Measurements from ENCODE around the gene SERPINF2.
"Not testable (repeated sequence)": the region's sequence is repeated elsewhere in the genome, so short reads cannot be mapped to it uniquely, and the experiment has no call there.

SERPINF2 gene

DNA sequence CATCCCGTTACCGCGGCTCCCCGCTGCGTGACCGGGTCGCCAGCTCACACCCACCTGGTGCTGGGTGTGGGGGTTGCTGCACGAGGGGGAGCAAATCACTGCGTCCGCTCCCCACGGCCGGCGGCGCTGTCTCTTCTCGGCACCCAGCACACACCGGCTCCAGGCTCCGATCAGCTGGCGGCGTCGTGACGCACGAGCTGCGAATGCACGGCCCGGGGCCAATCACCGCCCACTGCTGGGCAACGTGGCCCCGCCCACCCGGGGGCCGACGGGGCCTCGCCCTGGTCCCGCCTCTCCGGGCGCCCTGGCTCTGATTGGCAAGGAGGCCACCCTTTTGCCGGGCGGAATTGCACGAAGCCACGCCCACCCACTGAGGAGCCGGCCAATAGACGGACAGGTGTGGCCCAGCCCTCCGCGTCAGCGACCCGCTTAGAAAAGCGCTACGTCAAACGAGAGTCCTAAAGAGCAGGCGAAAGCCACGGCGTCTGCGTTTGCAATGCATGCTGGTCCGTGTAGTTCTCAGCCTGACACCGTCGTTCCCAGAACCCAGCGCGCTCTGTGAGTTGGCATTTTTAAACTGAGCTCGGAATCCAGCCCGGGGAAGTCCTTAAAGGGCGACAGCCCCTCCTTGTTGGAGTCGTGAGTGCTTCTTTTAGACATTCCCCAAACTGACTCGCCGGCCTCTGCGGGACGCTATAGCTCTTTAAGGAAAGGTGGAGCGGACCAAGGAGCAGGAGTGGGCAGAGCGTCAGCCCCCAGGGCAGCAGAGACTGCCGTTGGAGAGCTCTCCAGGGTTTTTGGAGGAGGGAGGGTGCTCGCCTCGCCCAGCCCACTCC lies 26.4 kb upstream of the SERPINF2 start:
- peaks cover 42% of the 10 kb centered on the region for H3K4me1 ChIP-seq (ENCODE audit: control insufficient read depth, insufficient read depth, low read length, unreplicated experiment)
- H2AFZ ChIP-seq (ENCODE audit: low read length, unreplicated experiment): no peak overlapping the region
- peaks cover 29% of the 10 kb centered on the region for H3K36me3 ChIP-seq (ENCODE audit: insufficient read depth, low read length)
- no peaks in the 10 kb centered on the region for H3K27me3 ChIP-seq (ENCODE audit: insufficient read depth, low read length)
- peaks cover 41% of the 10 kb centered on the region for H3K79me2 ChIP-seq (ENCODE audit: control insufficient read depth, insufficient read depth, low read length, unreplicated experiment)
- H3K4me3 ChIP-seq (ENCODE audit: low read depth, low read length): peak overlapping the region; percentile 95
- peak overlapping the region; percentile 99 for H3K27ac ChIP-seq (ENCODE audit: low read depth, low read length)

DNA sequence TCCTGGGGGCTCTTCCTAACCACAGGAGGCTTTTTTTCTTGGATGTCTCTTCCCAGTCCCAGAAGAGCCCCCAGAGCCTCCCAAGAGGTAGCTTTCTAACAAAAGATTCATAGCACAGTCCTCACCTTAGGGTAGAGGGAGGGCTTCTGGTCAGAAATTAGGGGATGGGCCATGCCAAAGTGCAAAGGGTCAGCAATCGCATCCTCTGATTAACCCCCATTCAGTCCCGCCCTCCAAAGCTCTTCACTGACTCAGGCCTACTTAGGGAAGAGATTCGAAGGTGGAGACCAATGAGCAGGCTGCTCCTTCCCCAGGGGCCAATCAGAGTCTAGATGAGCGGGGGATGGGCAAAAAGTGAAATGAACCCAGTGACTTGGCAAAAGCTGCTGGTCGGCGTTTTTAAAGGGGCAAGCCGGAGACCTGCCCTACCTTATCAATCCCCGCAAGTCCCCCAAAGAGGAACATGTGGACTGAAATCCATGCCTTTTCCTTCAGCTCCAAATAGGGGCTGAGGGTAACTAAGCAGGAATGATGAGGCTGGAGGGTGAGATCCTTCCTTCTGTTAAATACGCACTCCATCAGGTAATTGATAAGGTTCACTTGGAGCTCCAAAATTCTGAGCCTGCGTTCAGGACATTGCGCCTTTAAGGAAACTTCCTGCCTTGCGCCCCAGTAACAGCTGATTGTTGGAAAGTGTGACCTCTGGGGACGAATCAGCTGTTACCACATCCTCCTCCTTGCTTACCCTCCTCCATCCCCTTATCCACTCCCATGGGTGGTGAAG lies 25.6 kb upstream of the SERPINF2 start:
- H3K36me3 ChIP-seq (ENCODE audit: insufficient read depth, low read length): peaks cover 22% of the 10 kb centered on the region
- peak overlapping the region; percentile 99 for H3K27ac ChIP-seq (ENCODE audit: low read depth, low read length)
- H3K4me1 ChIP-seq (ENCODE audit: control insufficient read depth, insufficient read depth, low read length, unreplicated experiment): peaks cover 34% of the 10 kb centered on the region
- H3K27me3 ChIP-seq (ENCODE audit: insufficient read depth, low read length): no peaks in the 10 kb centered on the region
- H2AFZ ChIP-seq (ENCODE audit: low read length, unreplicated experiment): peak overlapping the region; percentile 62
- peaks cover 33% of the 10 kb centered on the region for H3K79me2 ChIP-seq (ENCODE audit: control insufficient read depth, insufficient read depth, low read length, unreplicated experiment)
- H3K4me3 ChIP-seq (ENCODE audit: low read depth, low read length): peak overlapping the region; percentile 83

DNA sequence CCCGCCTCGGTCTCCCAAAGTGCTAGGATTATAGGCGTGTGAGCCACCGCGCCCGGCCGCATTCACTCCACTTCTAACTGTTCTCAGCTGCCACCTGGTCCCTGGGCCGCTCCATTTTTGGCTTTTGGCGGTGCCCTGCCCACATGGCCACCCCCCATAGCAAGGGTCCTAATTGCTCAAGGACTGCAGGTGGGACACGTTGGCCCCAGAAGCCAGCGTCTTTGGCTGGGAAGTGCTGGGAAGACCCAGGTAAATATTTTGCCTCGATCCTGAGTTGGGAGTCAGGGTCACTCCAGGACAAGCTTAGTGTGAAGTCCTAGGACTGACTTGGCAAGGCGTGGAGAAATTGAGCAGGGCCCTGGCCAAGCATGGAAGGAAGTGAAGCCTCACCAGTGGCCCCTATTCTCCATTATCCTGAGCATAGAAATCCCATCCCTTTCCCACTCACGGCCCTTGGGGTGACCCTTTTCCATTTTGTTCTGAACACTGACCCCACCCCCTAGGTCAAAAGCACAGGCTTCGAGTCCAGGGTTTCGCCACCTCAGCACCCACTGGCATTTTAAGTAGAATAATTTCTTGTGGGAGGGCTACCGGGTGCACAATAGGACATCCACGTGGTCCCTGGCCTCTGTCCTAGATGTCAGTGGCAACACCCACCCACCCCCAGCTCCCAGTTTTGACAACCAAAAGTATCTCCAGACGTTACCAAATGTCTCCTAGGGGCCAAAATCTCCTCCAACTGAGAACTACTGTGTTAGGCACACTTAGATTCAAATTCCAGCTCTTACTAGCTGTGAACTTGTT lies 24.1 kb upstream of the SERPINF2 start:
- Histone ChIP-seq H2AFZ (ENCODE audit: low read length, unreplicated experiment) (no peak overlapping the region), H3K4me1 (ENCODE audit: control insufficient read depth, insufficient read depth, low read length, unreplicated experiment) (peaks cover 25% of the 10 kb centered on the region), H3K36me3 (ENCODE audit: insufficient read depth, low read length) (peaks cover 7% of the 10 kb centered on the region; the same call in 1 of the 2 replicates), H3K27me3 (ENCODE audit: insufficient read depth, low read length) (no peaks in the 10 kb centered on the region), H3K4me3 (ENCODE audit: low read depth, low read length) (peak overlapping the region; percentile 33; the same call in 1 of the 2 replicates), H3K27ac (ENCODE audit: low read depth, low read length) (peak overlapping the region; percentile 99), H3K79me2 (ENCODE audit: control insufficient read depth, insufficient read depth, low read length, unreplicated experiment) (peaks cover 19% of the 10 kb centered on the region)

DNA sequence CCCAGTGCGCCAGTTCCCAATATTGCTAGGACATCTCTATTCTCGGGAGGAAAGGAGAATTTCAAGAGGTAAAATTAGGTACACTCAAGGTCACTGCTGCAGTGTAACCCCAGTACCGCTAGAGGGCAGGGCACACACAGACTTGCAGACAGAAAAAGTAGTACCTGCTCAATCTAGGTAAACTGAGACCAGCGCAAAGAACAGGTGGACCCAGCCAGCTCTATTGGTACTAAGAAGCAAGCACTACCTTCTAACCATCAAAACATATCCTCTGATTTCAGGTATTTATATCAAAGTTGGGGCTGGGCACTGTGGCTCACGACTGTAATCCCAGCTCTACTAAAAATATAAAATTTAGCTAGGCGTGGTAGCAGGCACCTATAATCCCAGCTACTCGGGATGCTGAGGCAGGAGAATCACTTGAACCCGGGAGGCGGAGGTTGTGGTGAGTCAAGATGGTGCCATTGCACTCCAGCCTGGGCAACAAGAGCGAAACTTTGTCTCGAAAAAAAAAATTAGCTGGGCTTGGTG lies 21.8 kb upstream of the SERPINF2 start:
- Histone ChIP-seq H2AFZ (ENCODE audit: low read length, unreplicated experiment) (no peak overlapping the region), H3K4me1 (ENCODE audit: control insufficient read depth, insufficient read depth, low read length, unreplicated experiment) (peaks cover 35% of the 10 kb centered on the region), H3K79me2 (ENCODE audit: control insufficient read depth, insufficient read depth, low read length, unreplicated experiment) (peaks cover 12% of the 10 kb centered on the region)

DNA sequence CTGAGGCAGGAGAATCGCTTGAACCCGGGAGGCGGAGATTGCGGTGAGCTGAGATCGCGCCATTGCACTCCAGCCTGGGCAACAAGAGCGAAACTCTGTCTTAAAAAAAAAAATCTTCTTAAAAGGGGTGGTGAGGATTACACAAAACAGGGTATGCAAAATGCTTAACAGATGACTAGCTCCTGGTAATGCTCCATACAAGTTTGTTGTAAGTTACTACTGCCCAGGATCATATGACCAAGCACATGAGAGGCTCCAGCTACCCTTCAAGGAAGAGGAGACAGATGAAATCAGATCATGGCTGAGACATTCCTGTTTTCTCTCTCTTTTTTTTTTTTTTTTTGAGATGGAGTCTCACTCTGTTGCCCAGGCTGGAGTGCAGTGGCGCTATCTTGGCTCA lies 20.6 kb upstream of the SERPINF2 start:
- not testable (repeated sequence) for H3K27me3 ChIP-seq (ENCODE audit: insufficient read depth, low read length); H2AFZ ChIP-seq (ENCODE audit: low read length, unreplicated experiment); H3K36me3 ChIP-seq (ENCODE audit: insufficient read depth, low read length); H3K27ac ChIP-seq (ENCODE audit: low read depth, low read length); H3K4me3 ChIP-seq (ENCODE audit: low read depth, low read length)
- Histone ChIP-seq H3K4me1 (ENCODE audit: control insufficient read depth, insufficient read depth, low read length, unreplicated experiment) (peaks cover 36% of the 10 kb centered on the region), H3K79me2 (ENCODE audit: control insufficient read depth, insufficient read depth, low read length, unreplicated experiment) (peaks cover 22% of the 10 kb centered on the region)

More for the DNA sequence above, 21.8 kb upstream of the SERPINF2 start:
- Histone ChIP-seq H3K4me3 (ENCODE audit: low read depth, low read length) (no peak overlapping the region), H3K36me3 (ENCODE audit: insufficient read depth, low read length) (no peaks in the 10 kb centered on the region; the same call in 1 of the 2 replicates), H3K27me3 (ENCODE audit: insufficient read depth, low read length) (no peaks in the 10 kb centered on the region), H3K27ac (ENCODE audit: low read depth, low read length) (no peak overlapping the region)

DNA sequence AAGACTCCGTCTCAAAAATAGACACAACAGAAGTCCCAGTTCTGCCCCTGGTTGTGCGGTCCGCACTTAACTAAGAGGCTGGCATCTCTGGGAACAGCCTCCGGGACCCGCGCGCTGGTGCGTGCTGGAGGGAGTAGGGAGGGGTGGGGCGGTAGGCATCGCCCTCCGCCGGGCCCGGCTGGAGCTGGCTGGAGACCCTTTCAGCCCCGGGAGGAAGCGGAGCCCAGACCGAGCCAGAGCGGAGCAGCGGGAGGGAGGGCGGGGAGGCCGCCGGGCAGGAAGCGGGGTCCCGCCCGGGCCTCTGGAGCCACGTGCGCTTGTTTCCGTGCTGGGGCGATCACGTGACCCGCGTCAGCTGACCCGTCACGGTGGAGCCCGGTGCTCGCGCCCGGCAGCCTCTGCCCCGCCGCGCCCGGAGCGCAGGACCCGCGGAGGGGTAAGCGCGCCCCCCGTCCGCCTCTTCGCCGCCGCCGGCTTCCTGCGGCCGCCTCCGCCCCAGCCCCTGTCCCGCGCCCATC lies 18.3 kb upstream of the SERPINF2 start, which contains the start of gene WDR81:
Gene WDR81 (plus strand): TSS at position 354 of the 518 bp plus-strand sequence. CDS start 256 bp downstream, outside the sequence.
- Histone ChIP-seq H2AFZ (ENCODE audit: low read length, unreplicated experiment) (peak within 1 kb of the TSS; percentile 85), H3K27ac (ENCODE audit: low read depth, low read length) (peak within 1 kb of the TSS; percentile 62), H3K4me3 (ENCODE audit: low read depth, low read length) (peak within 1 kb of the TSS; percentile 99), H3K4me1 (ENCODE audit: control insufficient read depth, insufficient read depth, low read length, unreplicated experiment) (peaks cover 23% of the 10 kb centered on the region), H3K79me2 (ENCODE audit: control insufficient read depth, insufficient read depth, low read length, unreplicated experiment) (peaks cover 31% of the 10 kb centered on the region), H3K27me3 (ENCODE audit: insufficient read depth, low read length) (no peaks in the 10 kb centered on the region), H3K36me3 (ENCODE audit: insufficient read depth, low read length) (no peaks in the 10 kb centered on the region; the same call in 1 of the 2 replicates)

DNA sequence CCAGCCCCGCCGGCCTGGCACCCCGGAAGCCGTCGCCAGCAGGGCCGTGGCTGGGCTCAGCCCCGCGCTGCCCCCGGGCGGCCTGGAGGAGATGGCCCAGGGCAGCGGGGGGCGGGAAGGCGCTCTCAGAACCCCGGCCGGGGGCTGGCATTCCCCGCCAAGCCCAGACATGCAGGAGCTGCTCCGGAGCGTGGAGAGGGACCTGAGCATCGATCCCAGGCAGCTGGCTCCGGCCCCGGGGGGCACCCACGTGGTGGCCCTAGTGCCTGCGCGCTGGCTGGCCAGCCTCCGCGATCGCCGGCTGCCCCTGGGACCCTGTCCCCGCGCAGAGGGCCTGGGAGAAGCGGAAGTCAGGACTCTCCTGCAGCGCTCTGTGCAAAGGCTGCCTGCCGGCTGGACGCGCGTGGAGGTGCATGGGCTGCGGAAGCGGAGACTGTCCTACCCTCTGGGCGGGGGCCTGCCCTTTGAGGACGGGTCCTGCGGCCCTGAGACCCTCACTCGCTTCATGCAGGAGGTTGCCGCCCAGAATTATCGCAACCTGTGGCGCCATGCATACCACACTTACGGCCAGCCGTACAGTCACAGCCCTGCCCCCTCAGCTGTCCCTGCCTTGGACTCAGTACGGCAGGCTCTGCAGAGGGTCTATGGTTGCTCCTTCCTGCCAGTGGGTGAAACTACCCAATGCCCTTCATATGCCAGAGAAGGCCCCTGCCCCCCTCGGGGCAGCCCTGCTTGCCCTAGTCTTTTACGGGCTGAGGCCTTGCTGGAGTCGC lies 17.6 kb upstream of the SERPINF2 start:
- peak overlapping the region; percentile 99 for H3K4me3 ChIP-seq (ENCODE audit: low read depth, low read length)
- peaks cover 23% of the 10 kb centered on the region for H3K4me1 ChIP-seq (ENCODE audit: control insufficient read depth, insufficient read depth, low read length, unreplicated experiment)
- peak overlapping the region; percentile 56; the same call in 1 of the 2 replicates for H3K27ac ChIP-seq (ENCODE audit: low read depth, low read length)
- no peaks in the 10 kb centered on the region for H3K27me3 ChIP-seq (ENCODE audit: insufficient read depth, low read length)
- peak overlapping the region; percentile 85 for H2AFZ ChIP-seq (ENCODE audit: low read length, unreplicated experiment)
- H3K79me2 ChIP-seq (ENCODE audit: control insufficient read depth, insufficient read depth, low read length, unreplicated experiment): peaks cover 31% of the 10 kb centered on the region
- no peaks in the 10 kb centered on the region; the same call in 1 of the 2 replicates for H3K36me3 ChIP-seq (ENCODE audit: insufficient read depth, low read length)

DNA sequence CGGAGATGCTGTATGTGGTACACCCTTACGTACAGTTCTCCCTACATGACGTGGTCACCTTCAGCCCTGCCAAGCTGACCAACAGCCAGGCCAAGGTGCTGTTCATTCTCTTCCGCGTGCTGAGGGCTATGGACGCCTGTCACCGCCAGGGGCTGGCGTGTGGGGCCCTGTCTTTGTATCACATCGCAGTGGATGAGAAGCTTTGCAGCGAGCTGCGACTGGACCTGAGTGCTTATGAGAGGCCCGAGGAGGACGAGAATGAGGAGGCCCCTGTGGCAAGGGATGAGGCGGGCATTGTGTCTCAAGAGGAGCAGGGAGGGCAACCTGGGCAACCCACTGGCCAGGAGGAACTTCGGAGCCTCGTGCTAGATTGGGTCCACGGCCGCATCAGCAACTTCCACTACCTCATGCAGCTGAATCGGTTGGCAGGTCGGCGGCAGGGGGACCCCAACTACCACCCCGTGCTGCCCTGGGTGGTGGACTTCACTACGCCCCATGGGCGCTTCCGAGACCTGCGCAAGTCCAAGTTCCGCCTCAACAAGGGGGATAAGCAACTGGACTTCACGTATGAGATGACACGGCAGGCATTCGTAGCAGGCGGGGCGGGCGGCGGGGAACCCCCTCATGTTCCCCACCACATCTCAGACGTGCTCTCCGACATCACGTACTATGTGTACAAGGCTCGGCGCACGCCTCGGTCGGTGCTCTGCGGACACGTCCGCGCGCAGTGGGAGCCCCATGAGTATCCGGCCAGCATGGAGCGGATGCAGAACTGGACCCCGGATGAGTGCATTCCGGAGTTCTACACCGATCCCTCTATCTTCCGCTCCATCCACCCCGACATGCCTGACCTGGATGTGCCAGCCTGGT lies 16.8 kb upstream of the SERPINF2 start:
- Histone ChIP-seq H3K27ac (ENCODE audit: low read depth, low read length) (no peak overlapping the region), H3K27me3 (ENCODE audit: insufficient read depth, low read length) (no peaks in the 10 kb centered on the region), H3K36me3 (ENCODE audit: insufficient read depth, low read length) (no peaks in the 10 kb centered on the region; the same call in 1 of the 2 replicates), H3K4me1 (ENCODE audit: control insufficient read depth, insufficient read depth, low read length, unreplicated experiment) (peaks cover 29% of the 10 kb centered on the region), H3K79me2 (ENCODE audit: control insufficient read depth, insufficient read depth, low read length, unreplicated experiment) (peaks cover 31% of the 10 kb centered on the region), H3K4me3 (ENCODE audit: low read depth, low read length) (peak overlapping the region; percentile 99), H2AFZ (ENCODE audit: low read length, unreplicated experiment) (no peak overlapping the region)

Data from ACC112 (cell line).